Fibroblast of villous mesenchyme (primary cell): Measurements from ENCODE around the gene EIF5A. TPM values are rescaled to one million over a fixed set of nuclear protein-coding genes. Genes with fewer than 3 reads are reported as not detected.

ENCODE experiments used
- DNase-seq: peaks from one replicate; pipeline ENCODE4 v3.0.0-alpha.2; 2010; ENCODE audit warnings: low read depth
- H3K4me3 ChIP-seq: 2 replicates; pipeline ENCODE4 v1.5.1; 2011; ENCODE audit warnings: low read depth, mild to moderate bottlenecking, low read length
- CTCF ChIP-seq: IDR thresholded peaks from 2 replicates; pipeline ENCODE4 v1.5.1; 2012; ENCODE audit warnings: low read depth, mild to moderate bottlenecking, low read length; ENCODE audit not compliant: insufficient read depth
- total RNA-seq: library from RNA; depleted of rRNA; stranded (reverse); fragments of >200 nt; gene quantifications from 2 replicates; pipeline ENCODE4 v1.2.3, GENCODE V29; 2012

The EIF5A gene
- total RNA-seq, 1 donor, result 641 TPM

GRCh38 chr17:7293816-7294613 is 13.4 kb upstream of the EIF5A start:
- H3K4me3 ChIP-seq, result no peak overlapping the region
- DNase-seq, result no peak
- no peak for TF ChIP-seq CTCF

DNA sequence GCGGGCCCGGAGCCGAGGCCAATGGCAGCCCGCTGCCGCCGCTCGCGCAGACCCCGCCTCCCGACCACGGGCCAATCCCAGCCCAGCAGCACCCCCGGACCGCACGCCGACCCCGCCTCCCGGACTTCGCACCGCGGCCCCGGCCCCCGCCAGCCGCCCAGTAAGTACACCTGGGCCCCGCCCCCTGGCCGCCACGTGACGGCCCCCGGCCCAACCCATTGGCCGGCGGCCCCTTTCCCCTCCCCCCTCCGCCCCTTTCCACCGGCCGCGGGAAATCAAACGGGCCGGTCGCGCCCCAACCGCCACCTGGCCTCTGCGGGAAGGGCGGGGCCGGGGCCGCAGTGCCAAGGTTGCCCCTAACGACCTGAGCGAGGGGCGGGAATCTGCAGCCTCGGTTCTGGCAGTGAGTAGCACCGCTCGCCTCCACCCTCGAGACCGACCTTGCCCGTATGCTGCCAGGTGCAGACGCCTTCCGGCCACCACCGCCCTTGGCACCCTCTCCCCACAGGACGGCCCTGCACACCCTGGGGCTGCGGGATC is 12.7 kb upstream of the EIF5A start, which contains the start of gene YBX2:
Gene YBX2 (minus strand): TSS at position 26 of the 540 bp plus-strand sequence. CDS start 139 bp downstream, outside the sequence.
- H3K4me3 ChIP-seq, result peak within 1 kb of the TSS; percentile 31
- TF ChIP-seq CTCF, result no peak
- DNase-seq, result peak; percentile 44

- no peak for DNase-seq
- no peak for TF ChIP-seq CTCF
These were observed 11.9 kb upstream of the EIF5A start for GRCh38 chr17:7295230-7296180.

DNA sequence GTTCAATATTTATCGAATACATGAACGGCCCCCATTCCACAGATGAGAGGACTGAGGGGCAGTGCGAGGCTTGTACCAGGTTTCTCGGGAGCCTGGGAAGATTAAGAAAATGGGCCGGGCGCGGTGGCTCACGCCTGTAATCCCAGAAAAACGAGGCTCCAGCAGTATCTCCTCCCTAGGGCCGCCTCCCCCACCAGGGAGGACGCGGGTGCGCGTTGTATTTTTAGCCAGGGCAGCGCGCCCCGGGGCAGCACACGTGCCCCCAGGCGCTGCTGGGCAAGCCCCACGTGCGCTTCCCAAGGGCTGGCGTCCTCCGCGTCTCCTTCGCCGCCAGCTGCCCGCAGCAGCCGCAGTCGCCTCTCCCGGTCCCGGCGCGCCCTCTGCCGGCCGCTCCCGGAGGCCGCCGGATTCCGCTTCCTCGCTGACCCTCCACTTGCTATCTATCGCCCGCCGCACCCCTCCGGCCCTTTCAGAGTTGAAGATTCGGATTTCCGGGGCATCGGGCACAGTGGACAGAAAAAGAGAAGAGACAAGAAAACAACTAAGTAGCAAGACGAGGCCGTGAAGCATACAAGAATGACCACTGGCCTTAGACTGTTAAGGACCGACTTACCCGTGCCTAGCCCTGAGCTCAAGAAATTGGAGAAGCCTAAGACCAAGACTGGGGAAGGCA is 11.1 kb upstream of the EIF5A start:
- DNase-seq, result peak; percentile 83
- H3K4me3 ChIP-seq, result no peak overlapping the region
- peak; percentile 93 for TF ChIP-seq CTCF

More at GRCh38 chr17:7295230-7296180, 11.9 kb upstream of the EIF5A start:
- H3K4me3 ChIP-seq, result no peak overlapping the region

DNA sequence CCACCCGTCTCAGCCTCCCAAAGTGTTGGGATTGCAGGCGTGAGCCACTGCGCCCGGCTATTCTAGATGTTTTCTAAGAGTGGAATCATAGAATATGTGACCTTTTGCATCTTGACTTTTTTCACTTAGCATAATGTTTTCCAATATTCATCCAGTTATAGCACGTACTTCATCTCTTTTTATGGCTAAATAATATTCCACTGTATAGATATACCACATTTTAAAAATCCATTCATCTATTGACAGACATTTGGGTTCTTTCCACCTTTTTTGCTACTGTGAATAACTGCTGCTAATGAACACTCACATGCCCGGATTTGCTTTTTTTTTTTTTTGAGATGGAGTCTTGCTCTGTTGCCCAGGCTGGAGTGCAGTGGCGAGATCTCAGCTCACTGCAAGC is 3.2 kb upstream of the EIF5A start:
- DNase-seq, result no peak
- no peak overlapping the region for H3K4me3 ChIP-seq
- TF ChIP-seq CTCF, result no peak
